Neural cell (in vitro differentiated cells): ENCODE data around the gene LAPTM4A.

ENCODE experiments used
- EP300 ChIP-seq: fragments of 450-650 bp; conservative IDR thresholded peaks from 2 replicates; pipeline ENCODE4 v1.6.1; 2014; ENCODE audit warnings: antibody characterized with exemption, mild to moderate bottlenecking, moderate library complexity; ENCODE audit not compliant: poor library complexity, severe bottlenecking
- EZH2 ChIP-seq: fragments of 200-600, 300-800 bp; shearing (Covaris generic), sonication (generic); IDR thresholded peaks from 2 replicates; pipeline ENCODE4 v1.6.1; 2014; ENCODE audit warnings: antibody characterized with exemption, low read length, borderline replicate concordance, mild to moderate bottlenecking; ENCODE audit not compliant: insufficient read depth, poor library complexity, severe bottlenecking
- MXI1 ChIP-seq: fragments of 450-650 bp; conservative IDR thresholded peaks from 2 replicates; pipeline ENCODE4 v1.6.1; 2014; ENCODE audit warnings: antibody characterized with exemption, mild to moderate bottlenecking; ENCODE audit not compliant: poor library complexity, severe bottlenecking
- TF ChIP-seq, protein P1 (sequence below): fragments of 450-650 bp; IDR thresholded peaks from 2 replicates; pipeline ENCODE4 v1.5.1; 2014; ENCODE audit warnings: antibody characterized with exemption, mild to moderate bottlenecking, moderate library complexity; ENCODE audit not compliant: poor library complexity, severe bottlenecking

DNA sequence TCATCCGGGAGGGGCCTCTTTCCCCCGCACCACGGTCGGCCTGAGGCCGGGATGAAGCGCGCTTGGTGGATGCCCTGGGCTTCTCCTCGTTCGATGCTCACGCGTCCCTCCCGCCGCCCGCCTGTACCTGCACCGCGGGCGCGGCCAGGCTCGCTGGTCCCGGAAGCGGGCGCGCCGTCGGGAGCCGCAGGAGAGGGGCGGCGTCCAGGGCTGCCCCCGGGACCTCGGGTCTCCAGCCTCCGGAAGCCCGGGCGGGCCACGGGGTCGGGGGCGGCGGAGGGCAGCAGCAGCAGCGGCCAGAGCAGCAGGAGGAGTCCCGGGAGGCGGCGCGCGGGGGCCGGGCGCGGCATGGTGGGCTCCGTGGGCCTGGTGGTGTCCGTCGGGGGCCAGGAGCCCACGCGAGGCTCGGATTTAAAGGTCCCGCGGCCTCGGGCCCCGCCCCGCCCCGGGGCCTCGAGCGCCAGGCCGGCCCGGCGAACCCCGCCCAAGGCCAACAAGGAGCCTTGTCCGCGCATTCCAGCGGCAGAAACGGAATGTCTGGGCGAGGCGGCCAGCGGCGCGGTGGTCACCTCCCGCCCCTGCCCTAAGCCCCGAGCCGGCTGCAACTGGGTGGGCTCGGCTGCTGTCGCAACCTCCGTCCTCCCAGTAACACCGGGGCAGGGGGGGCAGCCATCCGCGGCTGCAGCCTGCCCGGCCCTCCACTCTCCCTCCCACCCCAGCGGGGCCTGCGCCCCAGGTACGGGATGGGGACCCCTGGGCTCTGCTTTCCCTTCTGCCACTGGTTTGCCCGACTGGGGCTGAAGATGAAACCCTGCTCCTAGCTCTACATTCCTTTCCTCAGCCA, 38.9 kb downstream of the LAPTM4A start, which contains the start of gene MATN3:
- no peak for TF ChIP-seq EZH2
- TF ChIP-seq MXI1, result no peak
- TF ChIP-seq, protein P1, sequence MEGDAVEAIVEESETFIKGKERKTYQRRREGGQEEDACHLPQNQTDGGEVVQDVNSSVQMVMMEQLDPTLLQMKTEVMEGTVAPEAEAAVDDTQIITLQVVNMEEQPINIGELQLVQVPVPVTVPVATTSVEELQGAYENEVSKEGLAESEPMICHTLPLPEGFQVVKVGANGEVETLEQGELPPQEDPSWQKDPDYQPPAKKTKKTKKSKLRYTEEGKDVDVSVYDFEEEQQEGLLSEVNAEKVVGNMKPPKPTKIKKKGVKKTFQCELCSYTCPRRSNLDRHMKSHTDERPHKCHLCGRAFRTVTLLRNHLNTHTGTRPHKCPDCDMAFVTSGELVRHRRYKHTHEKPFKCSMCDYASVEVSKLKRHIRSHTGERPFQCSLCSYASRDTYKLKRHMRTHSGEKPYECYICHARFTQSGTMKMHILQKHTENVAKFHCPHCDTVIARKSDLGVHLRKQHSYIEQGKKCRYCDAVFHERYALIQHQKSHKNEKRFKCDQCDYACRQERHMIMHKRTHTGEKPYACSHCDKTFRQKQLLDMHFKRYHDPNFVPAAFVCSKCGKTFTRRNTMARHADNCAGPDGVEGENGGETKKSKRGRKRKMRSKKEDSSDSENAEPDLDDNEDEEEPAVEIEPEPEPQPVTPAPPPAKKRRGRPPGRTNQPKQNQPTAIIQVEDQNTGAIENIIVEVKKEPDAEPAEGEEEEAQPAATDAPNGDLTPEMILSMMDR, result no peak
- TF ChIP-seq EP300, result no peak
